Stimulated activated CD4-positive, alpha-beta T cell treated with anti-CD3 and anti-CD28 coated beads, Interleukin-4, amount 100 ng/mL, for 4 hours (primary cell): ENCODE data around the gene KIF21B.

ENCODE experiments used
- DNase-seq, 2 experiments: peaks; one replicate each; pipeline ENCODE4 v3.0.0-alpha.2; 2020

Gene KIF21B

GRCh38 chr1:201019321-201019977, 4.1 kb downstream of the KIF21B start:
- peak; percentile 74 to 89 for DNase-seq

DNA sequence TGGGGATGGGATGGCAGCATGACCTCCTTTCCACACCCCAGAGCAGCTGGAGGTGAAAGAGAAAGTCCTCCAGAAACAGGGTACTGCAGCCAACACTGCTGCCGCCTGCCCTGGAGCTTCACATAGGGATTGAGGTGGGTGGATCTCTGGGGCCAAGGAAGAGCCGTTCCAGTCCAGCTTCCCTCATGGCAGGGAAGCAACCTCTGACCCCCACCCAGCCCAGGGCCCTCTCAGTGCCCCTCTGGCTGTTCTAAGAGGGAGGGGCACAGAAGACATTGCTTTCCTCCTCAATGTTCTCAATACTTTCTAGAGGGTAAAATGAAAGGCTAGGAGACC, 5.7 kb downstream of the KIF21B start:
- no peak for DNase-seq

- DNase-seq = no peak
These were observed 6.3 kb downstream of the KIF21B start for GRCh38 chr1:201016943-201017827.

- DNase-seq = no peak
These were observed 7.3 kb downstream of the KIF21B start for GRCh38 chr1:201016211-201016651.

DNA sequence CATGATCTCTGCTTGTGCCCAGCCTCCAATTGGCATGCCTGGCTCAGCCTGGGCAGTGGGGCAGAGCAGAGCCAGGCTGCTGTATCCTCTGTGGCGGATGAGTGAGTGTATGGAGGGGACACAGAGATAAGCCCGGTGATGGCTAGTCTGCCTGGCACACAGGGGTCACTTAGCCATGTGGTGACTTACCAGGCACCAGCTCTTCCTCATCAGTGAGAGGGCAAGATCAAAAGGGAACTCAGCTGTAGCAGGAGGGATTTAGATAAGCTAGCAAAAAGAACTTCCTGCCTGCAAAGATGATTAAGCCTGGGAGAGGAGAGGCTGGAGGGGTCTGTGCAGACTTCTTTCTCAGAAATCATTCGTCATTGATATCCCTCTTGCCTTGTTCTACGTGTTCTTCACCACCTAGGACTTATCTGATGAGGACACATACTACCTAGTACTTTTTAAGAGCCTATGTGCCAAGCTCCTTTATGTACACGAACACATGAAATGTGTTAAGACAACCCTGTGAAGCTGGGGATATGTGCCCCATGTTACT, 7.9 kb downstream of the KIF21B start:
- DNase-seq = peak in 1 of 2 experiments; percentile 23

DNA sequence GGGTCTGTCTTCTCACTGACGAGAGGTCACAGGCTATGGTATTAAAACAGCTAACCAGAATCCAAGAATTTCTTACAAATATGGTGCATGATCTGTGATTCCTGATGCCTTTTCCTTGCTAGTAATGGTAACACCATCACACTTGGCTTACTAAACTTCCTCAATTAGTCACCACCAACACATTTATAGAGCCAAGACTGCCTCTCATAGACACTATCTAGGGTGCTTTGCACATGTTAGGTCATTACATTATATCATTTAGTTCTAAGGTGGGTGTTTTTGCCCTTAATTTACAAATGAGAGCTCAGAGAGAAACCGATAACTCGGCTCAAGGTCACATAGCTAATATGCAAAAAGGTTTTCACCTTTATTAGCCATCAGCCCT, 8.7 kb downstream of the KIF21B start:
- DNase-seq = no peak

DNA sequence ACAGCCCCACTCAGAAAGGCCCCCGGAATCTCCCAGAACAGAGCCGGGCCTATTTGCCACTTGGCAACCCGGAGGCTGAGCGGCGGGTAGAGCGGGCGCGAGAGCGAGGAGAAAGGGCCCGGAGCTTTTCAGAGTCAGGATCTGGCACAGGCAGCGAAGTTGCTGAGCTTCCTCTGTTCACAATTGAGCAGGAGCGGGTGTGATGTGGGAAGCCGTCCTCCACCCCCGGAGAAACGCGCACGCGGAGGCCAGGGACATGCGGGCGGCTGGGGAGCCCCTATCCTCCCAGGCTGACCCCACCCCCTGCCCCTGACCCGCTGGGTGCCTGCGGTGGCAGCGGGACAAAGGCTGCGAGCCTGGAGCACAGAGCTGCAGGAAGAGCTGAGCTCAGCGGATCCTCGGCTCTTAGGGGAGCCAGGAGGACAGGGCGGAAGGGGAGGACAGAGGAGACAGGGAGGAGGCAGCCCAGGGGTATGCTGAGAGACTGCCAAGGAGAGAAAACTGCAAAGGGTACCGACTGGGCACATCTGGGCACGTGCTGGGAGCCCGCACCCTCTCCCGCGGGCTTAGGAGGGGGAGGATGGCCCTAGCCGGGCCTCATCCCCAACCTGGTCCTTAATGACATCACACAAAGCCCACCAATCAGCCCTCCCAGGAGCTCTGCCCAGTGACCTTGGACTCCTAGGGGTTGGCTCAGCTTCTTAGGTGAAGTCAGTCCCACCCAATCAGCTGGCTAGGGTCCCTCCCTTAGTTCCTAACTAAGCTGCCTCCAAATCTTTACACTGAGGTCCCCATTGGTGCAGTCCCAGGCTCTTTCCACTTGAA, 9.3 kb downstream of the KIF21B start:
- DNase-seq = no peak

GRCh38 chr1:201013031-201013485, 10.5 kb downstream of the KIF21B start:
- no peak for DNase-seq

DNA sequence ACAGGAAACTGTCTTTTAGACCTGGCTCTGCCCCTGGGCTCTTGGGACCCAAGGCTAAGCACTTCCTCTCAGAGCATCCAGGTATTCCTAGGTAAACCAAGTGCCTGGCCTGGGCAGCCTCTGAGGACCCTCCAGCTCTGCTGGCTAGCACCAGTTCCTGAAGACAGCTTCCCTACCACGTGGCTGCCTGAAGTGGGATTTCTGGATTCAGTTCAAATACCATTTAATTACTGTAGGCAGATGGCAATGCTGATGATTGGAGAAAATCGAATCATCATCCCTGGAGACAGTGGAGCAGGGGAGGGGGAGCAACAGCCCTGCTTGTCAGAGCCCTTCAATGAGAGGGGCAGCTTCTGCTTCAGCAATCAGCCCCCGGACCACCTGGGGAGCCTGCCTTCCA, 11.9 kb downstream of the KIF21B start:
- DNase-seq = no peak

DNA sequence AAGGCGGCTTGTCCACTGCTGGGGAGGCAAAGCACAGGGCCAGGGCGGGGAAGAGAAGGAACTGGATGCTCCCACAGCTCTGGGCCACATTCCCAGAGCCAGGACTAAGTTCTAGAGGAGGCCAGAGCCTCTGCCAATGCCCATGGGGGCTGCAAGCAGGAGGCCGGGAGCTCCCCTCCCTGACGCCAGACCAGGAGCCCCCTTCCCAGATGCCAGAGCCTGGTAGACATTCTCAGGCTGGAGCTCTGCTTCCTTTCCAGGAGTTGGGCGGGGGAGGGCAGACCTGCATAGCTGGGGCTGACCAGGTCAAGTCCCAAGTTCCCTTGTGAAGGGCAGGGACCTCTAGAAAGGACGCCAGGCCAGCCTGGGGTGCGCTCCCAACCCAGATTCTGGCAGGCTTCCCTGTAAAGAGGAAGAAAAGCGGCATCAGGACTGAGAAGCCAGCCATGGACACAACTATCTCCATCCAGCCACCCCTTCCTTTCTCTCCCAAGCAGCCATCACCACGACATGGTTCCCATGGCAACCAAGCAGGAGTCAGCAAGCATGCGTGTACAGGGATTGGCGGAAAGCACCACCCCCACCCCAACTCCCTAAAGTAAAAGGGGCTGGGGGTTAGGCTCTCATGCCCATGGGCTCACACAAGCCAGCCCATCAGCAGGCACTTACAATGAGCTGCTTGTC, 13.4 kb downstream of the KIF21B start:
- no peak for DNase-seq

GRCh38 chr1:201008666-201009360, 14.7 kb downstream of the KIF21B start:
- no peak for DNase-seq

GRCh38 chr1:201007481-201007880, 16.0 kb downstream of the KIF21B start:
- no peak for DNase-seq

- DNase-seq = no peak
These were observed 17.1 kb downstream of the KIF21B start for GRCh38 chr1:201006450-201006849.

DNA sequence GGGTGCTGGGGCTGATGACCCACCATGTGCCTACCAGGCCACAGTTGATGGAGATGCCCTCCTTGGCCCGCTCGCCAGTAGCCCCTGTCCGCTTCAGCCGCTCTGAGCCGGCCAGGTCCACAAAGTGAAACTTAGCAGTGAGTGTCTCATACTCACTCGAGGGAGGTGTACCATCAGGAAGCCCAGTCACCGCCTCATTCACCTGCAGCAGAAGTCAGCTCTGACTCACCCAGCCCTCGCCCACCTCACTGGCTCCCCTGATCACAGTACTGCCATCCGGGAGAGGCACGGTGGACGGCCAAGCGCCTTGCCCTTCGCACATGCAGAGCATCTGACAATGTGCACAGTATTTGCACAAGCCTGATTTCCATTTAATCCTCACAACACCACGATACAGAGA, 18.8 kb downstream of the KIF21B start:
- no peak for DNase-seq

DNA sequence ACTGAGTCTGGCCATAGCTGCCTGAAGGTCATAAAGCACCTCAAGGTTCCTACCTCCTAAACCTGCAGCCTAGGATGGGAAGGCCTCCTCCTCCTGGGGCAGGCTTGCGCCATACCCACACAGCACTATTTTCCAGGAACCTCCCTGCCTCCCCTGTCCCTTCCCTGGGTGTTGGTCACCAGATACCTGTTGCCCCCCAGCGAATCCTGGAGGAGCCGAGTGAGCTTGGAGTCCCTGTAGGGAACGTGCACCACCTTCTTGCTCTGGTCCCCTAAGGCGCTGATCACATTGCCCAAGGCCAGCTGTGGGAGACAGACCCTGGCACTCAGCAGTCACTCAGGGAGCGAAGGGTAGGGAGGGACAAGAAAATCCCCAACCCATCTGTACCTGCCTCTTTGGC, 19.4 kb downstream of the KIF21B start:
- no peak for DNase-seq

GRCh38 chr1:201002510-201002909, 21.0 kb downstream of the KIF21B start:
- no peak for DNase-seq

DNA sequence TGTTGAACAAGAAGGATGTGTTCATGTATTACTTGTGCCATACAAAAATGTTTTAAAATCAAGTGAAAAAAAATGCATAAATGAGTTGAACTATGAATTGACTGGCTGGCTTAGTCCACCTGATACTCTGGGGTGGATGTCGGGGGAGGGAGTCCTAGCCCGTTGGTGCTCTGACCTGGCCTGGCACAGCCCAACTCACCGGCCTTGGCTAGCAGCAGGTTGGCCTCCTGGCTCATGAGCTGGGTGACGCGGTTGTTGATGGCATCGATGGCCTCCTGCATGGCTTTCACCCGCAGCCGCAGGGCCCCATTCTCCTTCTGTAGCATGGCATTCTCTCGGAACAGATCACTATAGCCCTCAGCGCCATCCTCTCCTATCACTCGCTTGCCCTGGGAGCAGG, 21.6 kb downstream of the KIF21B start:
- no peak for DNase-seq

- DNase-seq = no peak
These were observed 23.1 kb downstream of the KIF21B start for GRCh38 chr1:201000391-201000790.

DNA sequence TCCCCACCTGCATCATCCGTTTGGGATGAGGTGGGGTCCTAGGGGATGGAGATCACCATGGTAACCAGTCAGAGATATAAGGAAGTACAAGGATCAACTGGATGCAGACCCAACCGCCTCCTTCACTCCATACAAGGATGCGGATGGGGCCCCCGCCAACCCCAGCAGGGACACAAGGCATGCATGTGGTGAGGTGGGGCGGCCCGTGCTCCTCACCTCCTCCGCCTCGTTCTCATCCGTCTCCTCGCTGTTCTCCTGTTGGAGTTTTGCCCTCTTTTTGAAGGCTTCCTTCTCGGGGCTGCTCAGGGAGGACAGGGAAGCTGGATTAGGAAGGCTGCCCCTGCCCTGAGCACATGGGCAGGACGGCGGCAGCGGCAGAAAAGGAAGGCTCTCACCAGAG, 23.8 kb downstream of the KIF21B start:
- no peak for DNase-seq

GRCh38 chr1:200998323-200998722, 25.2 kb downstream of the KIF21B start:
- no peak for DNase-seq

GRCh38 chr1:200992382-200993048, 31.0 kb downstream of the KIF21B start:
- DNase-seq = no peak
